ENCODE measurements around the gene FBXW5.
A peak's percentile ranks its signal among the peaks of the same experiment; 100 is the strongest.

Gene FBXW5

DNA sequence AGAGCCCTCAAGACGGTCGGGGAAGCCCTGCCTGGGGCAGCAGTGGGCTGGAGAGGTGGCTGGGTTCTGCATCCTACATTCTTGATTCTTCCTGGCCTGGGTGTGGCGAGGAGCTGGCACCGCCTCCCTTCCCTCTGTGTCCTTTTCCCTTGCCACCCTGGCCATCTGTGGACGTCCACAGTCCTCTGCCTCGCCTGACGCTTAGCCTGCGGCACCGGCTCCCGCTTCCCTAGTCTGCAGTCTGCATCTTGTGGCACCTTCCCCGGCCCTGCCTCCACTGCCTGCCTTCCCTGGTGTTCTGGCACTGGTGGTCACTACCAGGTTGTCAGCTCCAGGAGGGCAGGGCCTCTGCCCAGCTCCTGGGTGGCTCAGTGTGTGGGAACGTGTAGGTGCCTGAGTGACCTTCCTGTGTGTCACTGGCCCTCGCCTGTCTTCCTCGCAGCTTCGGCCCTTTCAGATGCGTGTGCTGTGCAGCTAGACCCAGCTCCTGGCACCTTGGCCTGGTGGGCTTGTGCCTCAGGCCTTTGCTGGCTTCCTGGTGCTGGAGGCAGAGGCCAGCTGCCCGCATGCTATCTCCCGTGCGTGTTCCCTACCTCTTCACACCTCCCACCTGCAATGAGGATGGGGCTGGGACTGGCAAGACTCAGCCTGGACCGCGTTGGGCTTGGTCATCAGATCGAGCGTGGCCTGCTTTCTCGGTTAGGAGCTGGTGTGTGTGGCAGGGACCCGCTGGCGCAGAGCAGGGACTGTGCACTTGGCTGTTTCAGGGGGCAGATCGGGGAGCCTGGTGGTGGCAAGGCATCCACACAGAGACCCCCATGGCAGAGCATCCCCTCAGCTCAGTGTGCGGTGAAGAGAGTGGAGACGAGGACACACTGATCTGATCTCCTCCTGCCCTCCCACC, 37.3 kb downstream of the FBXW5 start:
- DNase-seq: no peak

DNA sequence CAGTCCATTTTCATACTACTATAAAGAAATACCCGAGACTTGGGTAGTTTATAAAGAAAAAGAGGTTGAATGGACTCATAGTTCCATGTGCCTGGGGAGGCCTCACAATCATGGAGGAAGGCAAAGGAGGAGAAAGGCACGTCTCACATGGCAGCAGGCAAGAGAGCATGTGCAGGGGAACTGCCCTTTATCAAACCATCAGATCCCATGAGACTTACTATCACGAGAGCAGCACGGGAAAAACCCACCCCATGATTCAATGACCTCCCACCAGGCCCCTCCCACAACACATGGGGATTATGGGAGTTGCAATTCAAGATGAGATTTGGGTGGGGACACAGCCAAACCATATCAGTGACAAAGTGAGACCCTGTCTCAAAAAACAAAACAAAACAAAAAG, 38.3 kb downstream of the FBXW5 start:
- DNase-seq: no peak

GRCh38 chr9:136903041-136903554, 41.4 kb downstream of the FBXW5 start:
- no peak for DNase-seq

DNA sequence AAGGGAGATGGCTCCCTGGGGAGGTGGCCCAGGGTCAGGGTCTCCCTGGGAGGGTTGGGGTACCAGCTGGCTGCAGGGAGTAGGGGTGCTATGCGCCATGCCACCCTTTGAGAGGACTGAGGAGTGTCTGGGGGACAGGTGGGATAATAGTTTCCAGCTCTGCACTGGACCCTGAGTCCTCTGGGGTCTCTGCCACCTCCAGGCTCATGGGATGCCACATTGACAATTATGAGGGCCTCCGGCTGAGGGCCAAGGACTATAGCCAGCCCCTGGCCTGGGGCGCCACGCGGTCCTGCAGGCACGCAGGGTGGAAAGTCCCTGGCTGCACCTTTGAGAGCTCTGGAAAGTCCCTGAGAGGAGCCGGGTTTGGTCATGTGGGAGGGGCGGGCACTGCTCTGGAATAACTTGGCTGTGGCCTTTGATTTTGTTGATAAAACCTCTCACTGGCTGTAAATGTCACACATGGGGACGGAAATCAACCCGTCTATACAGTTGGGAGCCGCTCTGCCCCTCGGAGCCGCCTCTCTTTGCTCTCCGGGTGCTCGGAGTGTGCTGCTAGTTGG, 42.2 kb downstream of the FBXW5 start:
- DNase-seq: peak; percentile 83

- DNase-seq: peak; percentile 63
Observed at GRCh38 chr9:136901516-136902258, 42.9 kb downstream of the FBXW5 start.

GRCh38 chr9:136900988-136901515, 43.5 kb downstream of the FBXW5 start:
- no peak for DNase-seq

- DNase-seq: no peak
Observed at GRCh38 chr9:136900556-136900955, 44.0 kb downstream of the FBXW5 start.

- peak; percentile 31 for DNase-seq
Observed at GRCh38 chr9:136899196-136899595, 45.3 kb downstream of the FBXW5 start.

DNA sequence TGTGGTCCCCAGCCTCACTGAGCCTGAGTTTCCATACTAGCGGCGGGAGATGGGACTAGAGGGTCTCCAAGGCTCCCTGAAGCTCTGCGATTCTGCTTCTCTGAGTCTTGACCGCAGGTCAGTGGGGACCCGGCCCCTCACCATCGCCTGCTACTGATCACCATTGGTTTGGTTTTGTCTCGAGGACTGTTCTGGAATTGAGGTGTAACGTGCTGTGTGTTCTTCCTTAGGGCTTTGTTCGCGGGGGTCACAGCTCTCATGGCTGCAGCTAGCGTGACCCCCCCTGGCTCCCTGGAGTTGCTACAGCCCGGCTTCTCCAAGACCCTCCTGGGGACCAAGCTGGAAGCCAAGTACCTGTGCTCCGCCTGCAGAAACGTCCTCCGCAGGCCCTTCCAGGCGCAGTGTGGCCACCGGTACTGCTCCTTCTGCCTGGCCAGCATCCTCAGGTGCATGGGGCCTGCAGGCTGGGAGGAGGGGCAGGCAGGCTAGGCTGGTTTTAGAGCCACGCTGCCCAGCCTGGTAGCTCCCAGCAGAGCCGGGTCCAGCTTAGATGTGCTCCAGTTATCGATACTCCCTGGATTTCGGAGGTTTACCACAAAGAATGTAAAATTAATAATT, 45.9 kb downstream of the FBXW5 start:
- DNase-seq: no peak

DNA sequence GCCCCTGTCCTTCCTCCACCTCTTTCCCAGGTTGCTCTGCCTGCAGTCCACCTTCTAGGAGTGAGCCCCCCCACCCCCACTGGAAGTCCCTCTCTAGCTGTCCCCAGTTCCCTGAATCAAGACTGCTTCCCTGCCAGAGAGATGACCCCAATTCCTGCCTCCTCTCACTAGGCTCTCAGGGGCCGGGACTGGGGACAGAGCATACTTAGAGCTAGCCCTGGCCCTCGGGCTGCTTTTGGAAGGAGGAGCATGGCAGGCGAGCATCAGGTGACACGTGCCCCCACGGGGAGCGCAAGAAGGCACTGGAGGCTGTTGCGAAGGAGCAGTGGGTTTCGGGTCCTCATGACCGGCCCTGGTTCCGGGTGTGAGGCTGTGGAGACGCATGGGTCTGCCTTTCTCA, 48.5 kb downstream of the FBXW5 start:
- no peak for DNase-seq

DNA sequence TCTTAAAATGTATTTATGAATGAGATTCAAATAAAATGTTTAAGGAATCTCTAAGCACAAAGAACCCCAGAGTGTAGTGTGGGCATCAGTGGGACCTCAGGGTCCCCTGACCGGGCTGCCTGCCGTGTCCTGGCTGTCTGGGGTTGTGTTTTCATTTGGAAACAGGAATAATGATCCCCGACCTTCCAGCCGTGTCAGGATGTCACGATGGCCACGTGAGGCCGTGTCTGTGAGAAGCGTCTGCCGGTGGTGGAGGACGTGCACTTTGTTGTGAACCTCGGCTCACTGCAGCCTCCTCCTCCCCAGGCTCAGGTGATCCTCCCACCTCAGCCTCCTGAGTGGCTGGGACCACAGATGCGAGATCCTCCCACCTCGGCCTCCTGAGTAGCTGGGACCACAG, 53.9 kb downstream of the FBXW5 start:
- no peak for DNase-seq
